HG02973 (cell line): ENCODE measurements around the gene CEP104.

Experiments used
- ATAC-seq: cut with Tn5 transposase; IDR thresholded peaks from one replicate; pipeline ENCODE4 v1.9.1; 2021; ENCODE audit warnings: moderate library complexity; ENCODE audit not compliant: unreplicated experiment

Gene CEP104

DNA sequence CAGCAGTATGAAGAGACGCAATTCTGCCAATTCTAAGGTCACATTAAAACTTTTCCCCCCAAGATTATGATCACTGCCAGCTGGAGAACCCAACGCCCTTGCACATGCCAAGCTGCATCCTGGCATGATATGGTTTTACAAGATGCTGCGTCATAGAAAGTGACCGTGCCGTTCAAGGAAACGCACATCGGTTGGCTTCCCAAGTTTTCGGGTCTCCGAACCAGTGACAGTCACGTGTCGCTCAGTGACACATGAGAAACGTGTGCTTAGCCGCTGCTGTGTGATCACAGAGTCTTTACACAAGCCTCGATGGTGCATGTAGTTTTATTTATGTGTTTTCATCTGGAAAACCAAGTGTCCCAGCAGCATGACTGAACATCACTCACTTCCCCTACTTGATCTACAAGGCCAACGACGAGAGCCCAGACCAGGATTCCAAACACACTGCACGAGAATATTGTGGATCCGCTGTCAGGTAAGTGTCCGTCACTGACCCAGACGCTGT, 77.0 kb downstream of the CEP104 start:
- ATAC-seq: no peak

DNA sequence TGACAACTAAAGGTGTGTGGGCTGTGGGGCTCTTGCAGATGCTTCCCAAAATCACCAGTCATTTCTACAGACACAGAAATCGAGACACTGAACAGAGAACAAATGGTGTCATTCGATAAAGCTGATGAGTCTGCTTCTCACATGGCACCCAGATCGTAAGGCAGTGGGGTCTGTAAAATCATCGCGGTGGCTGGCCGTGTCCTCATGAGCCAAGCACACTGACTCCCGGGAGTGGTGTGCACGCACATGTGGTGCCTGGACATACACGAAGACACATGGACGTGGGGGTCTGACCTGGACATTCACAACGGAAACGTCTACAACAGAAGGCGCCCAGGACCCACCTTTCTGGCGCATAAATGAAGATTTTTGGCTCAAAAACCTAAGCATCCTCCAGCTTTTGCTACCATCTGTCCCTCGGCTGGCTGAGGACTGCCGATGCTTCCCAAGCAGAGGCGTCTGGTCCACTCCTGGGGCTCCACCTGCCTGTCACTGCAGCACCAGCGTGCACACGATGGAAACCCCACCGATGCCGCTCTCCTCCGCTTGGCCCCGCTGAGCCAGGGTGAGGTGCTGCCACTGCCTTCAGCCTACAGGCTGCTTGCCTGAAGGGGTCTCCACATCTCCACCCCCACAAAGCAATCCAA, 77.6 kb downstream of the CEP104 start:
- no peak for ATAC-seq

DNA sequence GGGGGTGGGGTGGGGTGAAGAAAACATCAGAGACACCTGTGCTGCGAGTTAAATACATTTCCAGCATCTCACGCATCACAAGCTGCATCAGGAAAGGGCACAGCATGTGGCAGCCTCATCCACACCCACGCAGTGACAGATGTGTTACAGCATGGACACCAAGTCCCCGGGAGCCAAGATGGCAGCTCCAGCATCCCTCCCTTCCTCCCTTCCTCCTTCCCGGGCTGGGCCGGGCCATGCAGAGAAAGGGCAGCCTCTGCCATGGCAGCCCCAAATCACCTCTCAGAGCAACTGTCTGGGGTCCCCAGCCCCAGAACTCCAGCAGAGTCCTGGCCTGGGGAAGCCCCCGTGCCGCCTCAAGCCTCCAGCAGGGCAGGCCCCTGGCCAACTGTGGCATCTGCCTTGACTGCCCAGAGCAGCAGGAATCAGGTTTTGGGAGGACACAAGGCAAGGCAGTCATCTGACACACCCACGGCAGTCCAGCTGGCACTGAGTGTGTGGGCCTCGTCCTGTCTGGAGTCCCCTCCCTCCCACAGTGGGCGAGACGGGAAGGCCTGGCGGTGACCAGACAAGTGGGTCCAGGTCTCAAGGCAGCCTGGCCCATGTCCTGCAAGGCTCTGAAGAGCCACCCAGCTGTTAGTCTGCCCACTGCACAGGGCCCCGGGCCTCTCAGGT, 78.3 kb downstream of the CEP104 start:
- ATAC-seq: no peak

DNA sequence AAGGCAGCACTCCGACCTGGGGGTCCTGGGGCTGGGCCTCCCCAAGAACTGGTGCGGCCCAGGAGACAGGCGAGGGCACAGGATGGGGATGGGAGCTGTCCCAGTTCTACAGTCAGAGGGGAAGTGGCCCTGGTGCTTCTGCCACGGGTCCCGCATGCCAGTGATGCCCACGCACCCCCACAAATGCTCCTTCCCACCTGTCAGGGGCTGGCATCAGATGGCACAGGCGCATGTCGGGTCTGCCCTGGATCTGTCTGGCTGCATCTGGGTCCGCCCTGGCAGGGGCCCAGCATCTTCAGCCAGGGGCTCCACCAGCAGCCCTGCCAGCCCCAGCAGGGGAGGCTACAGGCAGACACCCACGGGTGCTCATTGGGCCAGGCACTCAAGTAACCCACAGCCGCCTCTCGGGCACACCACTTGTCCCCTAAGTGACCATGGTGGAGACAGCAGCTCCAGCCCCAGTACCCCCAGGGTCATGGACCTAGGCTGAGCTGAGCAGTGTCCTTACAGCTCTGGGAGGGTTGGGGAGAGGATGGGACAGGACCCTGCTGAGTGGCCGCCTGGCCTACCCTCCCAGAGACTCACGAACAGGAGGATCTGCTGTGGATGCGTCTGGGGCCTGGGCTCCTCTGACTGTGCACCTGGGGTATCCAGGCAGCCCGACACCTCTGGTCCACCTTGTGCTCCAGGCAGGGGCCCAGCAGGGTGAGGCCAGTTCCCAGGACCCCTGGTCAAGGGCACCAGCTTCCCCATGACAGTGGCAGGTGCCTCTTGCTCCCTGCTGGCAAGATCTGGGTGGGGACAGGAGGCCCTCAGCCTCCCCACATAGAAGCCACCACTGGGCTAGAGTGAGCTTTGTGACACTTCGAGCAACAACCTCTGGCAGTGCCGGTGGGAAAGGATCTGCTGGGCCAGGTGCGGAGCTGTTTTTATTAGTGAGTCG, 79.1 kb downstream of the CEP104 start:
- no peak for ATAC-seq

DNA sequence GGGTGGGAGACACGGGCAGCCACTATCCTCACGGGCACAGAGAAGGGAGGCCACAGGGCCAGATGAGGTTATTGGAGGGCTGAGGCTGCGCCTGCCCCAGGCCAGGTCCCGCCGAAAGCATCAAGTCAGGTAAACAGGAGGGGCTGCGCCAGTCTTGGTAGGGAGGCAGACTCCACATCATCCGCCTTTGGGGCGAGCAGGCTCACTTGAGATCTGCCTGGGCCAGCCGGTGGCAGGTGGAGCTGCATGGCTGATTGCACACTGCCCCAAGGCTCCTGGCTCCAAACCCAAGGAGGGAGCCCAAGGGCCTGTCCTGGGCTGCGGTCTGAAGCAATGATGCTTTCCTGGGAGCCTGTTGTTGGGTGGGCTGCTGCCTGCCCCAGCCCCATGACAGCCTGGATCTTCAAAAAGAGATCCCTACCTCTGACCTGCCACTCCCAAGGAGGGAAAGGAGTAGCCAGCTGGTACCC, 79.9 kb downstream of the CEP104 start:
- ATAC-seq: no peak

DNA sequence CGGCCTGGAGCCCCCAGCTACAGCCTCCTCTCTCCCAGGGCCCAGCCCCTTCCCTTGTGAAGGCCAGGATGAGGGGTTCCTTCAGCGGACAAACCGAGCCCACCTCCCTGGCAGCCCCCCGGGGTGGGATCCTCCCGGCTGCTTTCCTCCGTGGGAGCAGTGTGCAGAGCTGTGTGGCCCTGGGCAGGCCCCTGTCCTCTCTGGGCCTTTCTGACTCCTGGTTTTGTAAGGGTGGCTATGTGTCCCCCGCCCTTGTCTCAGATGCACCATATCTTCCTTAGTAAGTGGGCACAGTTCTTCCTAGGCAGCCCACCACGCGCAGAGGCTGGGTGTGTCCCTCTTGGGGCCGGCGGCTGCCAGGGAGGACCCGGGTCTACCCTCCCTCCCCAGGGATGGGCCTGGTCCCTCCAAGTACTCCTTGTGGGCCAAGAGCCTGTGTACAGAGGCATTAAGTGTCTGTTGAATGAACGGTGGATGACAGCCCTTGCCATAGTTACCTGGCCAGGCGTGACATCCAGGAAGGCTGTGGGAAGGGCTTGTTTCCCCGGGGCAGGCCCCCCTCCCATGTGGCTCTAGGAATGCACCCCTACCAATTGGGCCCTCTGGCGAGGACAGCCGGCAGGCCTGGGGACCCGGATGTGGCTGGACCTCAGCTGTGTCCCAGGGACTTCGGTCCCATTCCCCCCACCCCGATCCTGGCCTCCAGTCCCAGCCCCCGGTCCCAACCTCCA, 80.6 kb downstream of the CEP104 start:
- ATAC-seq: no peak

DNA sequence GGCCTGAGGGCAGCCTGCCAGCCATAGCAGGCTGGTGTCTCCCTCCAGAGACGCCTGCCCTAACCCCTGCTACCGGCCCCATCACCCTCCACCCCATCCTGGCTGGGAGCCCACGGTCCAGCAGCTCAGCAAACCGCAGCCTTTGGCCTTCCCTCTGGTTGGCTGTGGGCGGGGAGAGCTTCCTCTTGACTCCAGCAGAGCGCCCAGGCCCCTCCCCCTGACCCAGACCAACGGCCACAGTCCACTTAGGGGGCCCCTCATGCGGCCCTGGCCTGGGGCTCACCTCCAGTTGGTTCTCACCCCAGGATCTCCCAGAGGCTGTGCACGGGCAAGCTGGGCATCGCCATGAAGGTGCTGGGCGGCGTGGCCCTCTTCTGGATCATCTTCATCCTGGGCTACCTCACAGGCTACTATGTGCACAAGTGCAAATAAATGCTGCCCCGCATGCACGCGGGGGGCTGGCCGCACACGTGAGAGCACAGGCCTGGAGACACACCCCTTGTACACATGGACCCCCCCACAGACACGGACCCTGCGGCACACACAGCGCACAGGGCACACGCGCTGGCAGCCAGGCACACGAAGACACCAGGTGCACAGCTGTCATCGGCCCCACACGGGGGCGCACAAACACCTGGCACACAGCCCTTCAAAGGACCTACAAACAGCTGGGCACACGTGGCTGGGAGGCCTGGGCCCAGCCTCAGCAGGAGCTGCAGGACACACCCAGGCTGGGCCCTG, 81.4 kb downstream of the CEP104 start:
- no peak for ATAC-seq

DNA sequence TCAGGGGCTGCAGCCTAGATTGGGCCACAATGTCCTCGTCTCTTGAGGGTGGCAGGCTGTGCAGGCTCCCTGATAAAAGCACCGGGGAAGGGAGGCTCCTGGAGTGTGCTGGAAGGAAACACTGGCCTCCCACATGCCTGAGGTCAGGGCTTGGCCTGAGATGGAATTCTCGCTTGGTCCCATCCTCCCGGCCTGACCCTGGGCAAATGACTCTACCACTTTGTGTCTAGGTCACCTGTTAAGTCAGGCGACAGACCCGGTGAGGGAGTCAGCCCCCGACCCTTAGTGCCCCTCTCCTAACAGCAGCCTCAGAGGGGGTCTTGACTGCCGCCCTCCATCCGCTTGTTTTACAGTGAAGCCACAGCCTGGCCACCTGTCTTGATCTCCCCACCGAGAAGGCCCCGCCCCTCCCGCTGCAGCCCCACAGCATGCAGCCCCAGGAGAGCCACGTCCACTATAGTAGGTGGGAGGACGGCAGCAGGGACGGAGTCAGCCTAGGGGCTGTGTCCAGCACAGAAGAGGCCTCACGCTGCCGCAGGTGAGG, 82.0 kb downstream of the CEP104 start:
- ATAC-seq: no peak

DNA sequence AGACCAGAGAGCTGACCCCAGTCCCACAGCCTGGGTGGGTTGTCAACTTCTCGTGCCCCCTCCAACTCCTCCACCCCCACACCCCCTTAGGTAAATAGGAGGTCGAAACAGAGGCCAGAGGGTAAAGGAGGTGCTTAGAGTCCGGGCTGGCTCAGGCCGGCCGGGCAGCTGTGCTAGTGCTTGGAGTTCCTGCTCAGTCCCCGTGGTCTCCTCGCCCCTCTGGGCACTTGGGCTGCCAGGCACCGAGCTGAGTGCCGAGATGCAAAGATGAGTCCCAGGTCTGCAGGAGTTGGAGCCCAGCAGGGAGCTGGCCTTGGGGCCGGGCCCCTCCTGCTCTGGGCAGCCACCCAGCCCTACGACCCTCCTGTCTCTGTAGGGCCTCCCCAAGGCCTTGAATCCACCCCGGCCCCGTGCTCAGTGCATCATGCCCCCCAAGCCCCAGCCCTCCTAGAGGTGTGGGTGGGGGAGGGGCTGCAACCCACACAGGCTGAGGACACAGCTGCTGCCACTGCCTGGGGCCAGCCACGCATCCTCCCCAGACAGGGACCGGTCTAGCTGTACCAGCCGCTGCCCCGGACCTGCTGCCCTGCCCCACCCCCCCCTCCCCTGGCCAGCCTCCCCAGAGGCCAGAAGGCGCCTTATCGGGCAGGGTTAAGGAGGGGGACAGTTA, 82.6 kb downstream of the CEP104 start:
- no peak for ATAC-seq

DNA sequence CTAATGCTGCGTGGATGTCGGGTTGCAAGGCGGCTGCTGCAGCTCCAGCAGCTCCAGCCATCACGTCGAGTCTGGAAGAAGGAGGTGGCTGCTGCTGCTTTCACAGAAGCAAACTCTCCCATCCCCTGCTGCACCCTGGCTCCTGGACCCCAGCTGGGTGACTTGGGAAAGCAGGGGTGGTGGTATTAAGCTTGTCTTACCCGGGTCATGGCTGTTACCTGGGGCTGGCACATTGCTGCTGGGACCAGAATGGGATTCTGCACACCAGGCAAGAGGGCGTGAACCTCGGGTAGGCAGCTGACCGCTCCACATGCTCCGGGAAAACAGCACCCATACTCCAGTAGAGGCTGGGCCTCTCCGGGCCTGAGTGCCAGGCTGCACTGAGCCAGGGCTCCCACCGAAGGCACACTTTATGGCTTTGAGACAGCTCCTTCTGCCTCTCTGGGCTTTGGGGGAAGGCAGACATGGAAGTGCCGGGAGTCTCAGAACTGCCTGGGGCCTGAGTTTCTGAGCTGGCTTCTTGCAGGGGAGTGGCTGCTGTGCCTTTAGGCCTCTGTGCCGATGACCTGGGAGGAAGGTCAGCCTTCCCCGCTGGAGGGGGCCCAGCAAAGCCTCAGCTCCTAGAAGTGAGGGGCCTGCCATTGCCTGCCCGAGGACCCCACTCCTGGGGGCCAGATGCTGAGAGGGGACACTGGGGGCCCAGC, 83.3 kb downstream of the CEP104 start:
- no peak for ATAC-seq

DNA sequence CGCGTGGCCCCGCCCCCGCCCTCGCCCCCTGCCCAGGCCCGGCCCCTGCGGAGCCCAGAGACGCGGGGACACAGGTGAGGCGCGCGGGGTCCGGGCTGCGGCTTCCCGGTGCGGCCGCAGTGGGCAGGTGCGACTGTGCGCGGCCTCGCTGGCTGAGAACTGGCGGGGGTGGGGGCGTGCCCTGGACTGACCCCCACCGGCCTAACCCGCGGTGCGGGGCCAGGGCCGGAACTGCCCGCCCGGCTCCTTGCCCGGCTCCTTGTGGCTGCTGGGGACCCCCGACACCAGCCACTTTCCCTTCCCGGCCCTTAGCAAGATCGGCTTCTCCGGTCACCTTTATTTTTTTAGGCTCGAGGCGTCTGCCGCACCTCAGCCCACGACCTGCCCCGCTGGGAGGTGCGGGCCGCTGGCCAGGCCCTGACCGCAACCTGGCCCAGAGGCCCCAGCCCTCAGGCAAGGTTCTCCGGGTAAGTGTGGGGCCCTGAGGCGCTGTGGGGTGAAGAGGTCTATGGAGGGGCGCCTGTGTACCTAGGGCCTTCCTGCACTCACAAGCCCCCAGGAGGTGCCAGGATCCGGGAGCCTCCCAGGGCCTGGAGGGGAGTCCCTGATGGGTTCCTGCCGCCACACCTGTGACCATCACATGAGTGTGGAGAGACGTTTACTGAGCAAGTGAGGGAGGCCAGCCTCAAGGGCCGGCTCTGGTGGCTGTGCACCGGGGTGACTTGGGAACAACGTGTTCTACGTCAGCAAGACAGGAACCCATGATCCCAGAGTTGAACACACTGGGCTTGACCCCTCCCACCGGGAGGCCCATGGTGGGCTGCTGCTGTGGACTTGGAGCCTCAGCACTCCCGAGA, 84.1 kb downstream of the CEP104 start, which contains the start of gene SMIM1:
SMIM1 (plus strand) TSS at position 35 of the 857 bp plus-strand sequence. CDS start 2,625 bp downstream, outside the sequence.
- ATAC-seq: peak; percentile 9

DNA sequence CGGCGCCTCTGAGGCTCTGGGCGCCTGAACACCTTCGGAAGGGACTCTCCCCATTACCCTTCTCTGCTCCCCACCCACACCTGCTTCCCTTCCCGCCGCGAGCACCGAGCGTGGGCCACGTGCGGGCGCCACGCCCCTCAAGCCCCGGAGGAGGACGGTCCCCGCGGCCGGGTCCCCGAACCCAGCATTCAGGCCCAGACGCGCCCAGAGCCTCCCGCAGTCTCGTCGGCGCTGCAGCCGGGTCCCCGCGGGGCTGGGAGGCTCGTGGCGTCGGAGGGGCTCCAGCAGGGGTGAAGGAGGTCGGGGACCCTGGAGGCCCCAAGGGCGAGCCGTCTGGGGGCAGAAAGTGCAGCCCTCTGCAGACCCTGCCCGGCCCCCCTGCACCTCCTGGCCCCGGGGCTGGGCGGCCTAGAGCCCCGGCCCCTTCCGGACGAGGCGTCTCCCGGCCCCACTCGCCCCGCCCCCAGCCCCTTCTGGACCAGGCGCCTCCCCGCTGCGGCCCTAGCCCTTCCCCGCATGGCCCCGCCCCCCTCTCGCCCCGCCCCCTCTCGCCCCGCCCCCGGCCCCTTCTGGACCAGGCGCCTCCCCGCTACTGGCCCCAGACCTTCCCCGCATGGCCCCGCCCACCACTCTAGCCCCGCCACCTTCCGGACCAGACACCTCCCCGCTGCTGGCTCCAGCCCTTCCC, 84.8 kb downstream of the CEP104 start:
- ATAC-seq: peak; percentile 55

DNA sequence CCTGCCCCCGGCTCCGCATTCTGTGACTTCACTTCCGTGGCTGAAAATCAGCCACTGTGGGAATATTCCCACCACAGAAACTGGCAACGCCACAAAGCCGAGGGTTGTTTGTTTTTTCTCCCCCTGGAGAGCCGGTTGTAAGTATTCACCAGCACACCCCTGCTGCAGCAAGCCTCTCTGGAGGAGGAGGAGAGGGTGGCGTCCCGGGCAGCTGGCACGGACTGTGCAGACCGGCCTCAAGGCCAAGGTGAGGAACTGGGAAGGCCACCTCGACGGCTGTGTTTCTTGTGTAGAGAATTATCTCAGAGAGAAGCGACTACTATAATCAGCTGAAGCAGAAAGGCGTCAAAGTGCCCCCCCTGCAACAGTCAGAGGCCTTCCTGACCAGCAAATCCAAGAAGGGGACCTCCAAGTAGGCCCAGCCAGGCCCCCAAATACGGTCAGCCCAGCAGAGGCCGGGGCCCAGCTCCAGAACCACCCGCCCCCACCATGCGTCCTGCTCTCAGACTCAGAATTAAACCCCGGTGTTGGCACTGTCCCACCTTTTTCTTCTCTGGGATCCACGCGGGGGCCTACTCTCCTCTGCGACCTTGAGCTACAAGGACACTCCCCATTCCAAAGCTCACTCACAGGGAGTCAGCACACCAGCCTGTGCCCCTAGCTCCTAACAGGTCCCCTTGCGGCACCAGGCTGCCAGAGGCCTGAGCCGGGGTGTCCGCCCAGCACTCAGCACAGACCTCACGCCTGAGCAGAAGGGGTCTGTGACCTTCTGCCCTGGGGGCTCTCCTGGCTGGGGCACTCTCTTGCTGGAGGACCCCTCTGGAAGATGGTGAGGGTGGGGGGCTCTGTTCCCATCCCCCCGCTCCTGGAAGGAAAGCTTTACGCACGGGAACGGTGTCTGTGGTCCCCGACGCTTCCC, 85.6 kb downstream of the CEP104 start:
- no peak for ATAC-seq

DNA sequence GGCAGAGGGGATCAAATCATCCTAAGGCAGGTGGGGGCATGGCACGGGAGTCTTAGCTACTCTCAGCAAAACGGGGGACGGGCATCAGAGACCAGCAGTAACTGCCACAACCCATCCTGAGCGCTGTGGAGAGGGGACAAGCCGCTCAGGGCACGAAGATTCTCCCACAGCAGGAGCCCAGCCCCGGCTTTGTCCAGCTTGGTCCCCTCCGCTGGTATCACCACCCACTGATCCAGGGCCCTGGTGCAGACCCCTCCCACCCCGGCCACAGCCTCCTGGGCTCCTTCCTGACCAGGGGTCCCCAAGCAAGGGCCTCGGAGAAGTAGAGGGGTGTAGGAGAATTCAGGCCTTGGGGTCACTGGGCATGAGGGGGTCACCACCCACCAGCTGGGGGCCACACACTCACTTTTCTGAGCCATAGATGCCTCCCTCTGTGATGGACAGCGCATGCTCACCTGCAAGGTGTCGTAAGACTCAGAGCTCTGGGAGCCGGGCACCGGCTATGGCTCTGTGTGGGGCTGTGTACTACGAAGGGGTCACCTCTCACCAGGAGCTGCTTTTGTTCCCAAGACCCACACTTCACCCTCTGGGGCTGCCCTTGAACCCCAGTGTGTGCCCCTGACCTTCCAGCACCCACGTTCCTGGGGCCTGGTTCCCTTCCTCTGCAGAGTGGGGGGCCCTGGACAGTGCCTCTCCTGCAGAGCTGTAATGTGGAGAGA, 86.8 kb downstream of the CEP104 start:
- no peak for ATAC-seq

DNA sequence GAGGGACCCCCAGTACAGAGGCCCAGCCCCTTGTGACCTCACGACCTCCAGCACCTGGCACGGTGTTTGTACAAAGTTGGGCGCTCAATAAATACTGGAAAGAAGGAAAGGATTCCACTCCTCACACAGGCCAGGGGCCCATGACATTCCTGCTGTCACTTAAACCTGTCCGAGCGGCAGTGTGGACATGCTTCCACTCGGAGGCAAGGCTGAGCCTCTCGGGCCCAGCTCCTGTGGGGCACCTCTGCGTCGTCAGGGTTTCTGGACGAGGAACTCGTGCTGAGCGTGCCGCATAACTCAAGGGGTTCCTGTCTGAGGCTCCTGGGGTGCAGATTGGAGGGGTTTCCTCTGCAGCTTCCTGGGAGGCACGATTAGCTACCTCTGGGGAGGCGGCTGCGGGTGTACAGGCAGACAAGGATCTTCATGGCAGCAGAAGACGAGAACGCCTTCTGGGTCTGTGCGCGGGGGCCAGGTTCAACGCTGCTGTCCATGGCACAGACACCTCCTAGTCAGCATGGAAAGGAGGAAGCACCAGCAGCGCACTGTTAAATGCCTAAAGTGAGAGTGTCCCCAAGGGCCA, 88.1 kb downstream of the CEP104 start:
- no peak for ATAC-seq
